Measurements from ENCODE around the gene OBI1.

Gene OBI1

GRCh38 chr13:78606471-78607408, 52.2 kb downstream of the OBI1 start:
- no peak for DNase-seq
- in situ Hi-C loops (cut with HindIII; ENCODE audit: low pct_ligation_motif_present, low pct_unique_long_range_greater_than_20kb, low sequenced_read_pairs), result no loop called here

GRCh38 chr13:78604782-78605611, 54.0 kb downstream of the OBI1 start:
- in situ Hi-C loops (cut with HindIII; ENCODE audit: low pct_ligation_motif_present, low pct_unique_long_range_greater_than_20kb, low sequenced_read_pairs), result no loop called here
- DNase-seq, result peak; percentile 29

- DNase-seq, result peak; percentile 43
- in situ Hi-C loops (cut with HindIII; ENCODE audit: low pct_ligation_motif_present, low pct_unique_long_range_greater_than_20kb, low sequenced_read_pairs), result no loop called here
Observed at GRCh38 chr13:78603240-78603957, 55.6 kb downstream of the OBI1 start, which contains the start of gene POU4F1. TSS of gene POU4F1 (minus strand) at chr13:78603552. CDS start at chr13:78603326, 226 bp downstream.

- DNase-seq, result no peak
- in situ Hi-C loops (cut with HindIII; ENCODE audit: low pct_ligation_motif_present, low pct_unique_long_range_greater_than_20kb, low sequenced_read_pairs), result no loop called here
Observed at GRCh38 chr13:78602561-78603239, 56.3 kb downstream of the OBI1 start.

- in situ Hi-C loops (cut with HindIII; ENCODE audit: low pct_ligation_motif_present, low pct_unique_long_range_greater_than_20kb, low sequenced_read_pairs), result no loop called here
Observed at GRCh38 chr13:78601874-78602560, 56.9 kb downstream of the OBI1 start.

GRCh38 chr13:78601124-78601873, 57.7 kb downstream of the OBI1 start:
- DNase-seq, result no peak
- in situ Hi-C loops (cut with HindIII; ENCODE audit: low pct_ligation_motif_present, low pct_unique_long_range_greater_than_20kb, low sequenced_read_pairs), result no loop called here

More at GRCh38 chr13:78601874-78602560, 56.9 kb downstream of the OBI1 start:
- DNase-seq, result no peak

GRCh38 chr13:78600280-78600883, 58.6 kb downstream of the OBI1 start:
- no peak for DNase-seq
- in situ Hi-C loops (cut with HindIII; ENCODE audit: low pct_ligation_motif_present, low pct_unique_long_range_greater_than_20kb, low sequenced_read_pairs), result no loop called here

- no peak for DNase-seq
- in situ Hi-C loops (cut with HindIII; ENCODE audit: low pct_ligation_motif_present, low pct_unique_long_range_greater_than_20kb, low sequenced_read_pairs), result no loop called here
Observed at GRCh38 chr13:78599645-78600279, 59.2 kb downstream of the OBI1 start.

GRCh38 chr13:78598966-78599644, 59.9 kb downstream of the OBI1 start:
- DNase-seq, result no peak
- in situ Hi-C loops (cut with HindIII; ENCODE audit: low pct_ligation_motif_present, low pct_unique_long_range_greater_than_20kb, low sequenced_read_pairs), result no loop called here

- in situ Hi-C loops (cut with HindIII; ENCODE audit: low pct_ligation_motif_present, low pct_unique_long_range_greater_than_20kb, low sequenced_read_pairs), result no loop called here
- DNase-seq, result no peak
Observed at GRCh38 chr13:78598116-78598781, 60.7 kb downstream of the OBI1 start.

GRCh38 chr13:78597602-78597932, 61.4 kb downstream of the OBI1 start:
- DNase-seq, result no peak
- in situ Hi-C loops (cut with HindIII; ENCODE audit: low pct_ligation_motif_present, low pct_unique_long_range_greater_than_20kb, low sequenced_read_pairs), result no loop called here

- in situ Hi-C loops (cut with HindIII; ENCODE audit: low pct_ligation_motif_present, low pct_unique_long_range_greater_than_20kb, low sequenced_read_pairs), result no loop called here
- no peak for DNase-seq
Observed at GRCh38 chr13:78596736-78597601, 62.0 kb downstream of the OBI1 start.

GRCh38 chr13:78596399-78596735, 62.6 kb downstream of the OBI1 start:
- in situ Hi-C loops (cut with HindIII; ENCODE audit: low pct_ligation_motif_present, low pct_unique_long_range_greater_than_20kb, low sequenced_read_pairs), result no loop called here
- no peak for DNase-seq

- no peak for DNase-seq
- in situ Hi-C loops (cut with HindIII; ENCODE audit: low pct_ligation_motif_present, low pct_unique_long_range_greater_than_20kb, low sequenced_read_pairs), result no loop called here
Observed at GRCh38 chr13:78595495-78596398, 63.2 kb downstream of the OBI1 start.
